HG03064 (cell line): ENCODE results near the gene ZSCAN21.
A peak's percentile ranks its signal among the peaks of the same experiment; 100 is the strongest.

Experiments
- ATAC-seq: cut with Tn5 transposase; IDR thresholded peaks from one replicate; pipeline ENCODE4 v1.9.1; 2021; ENCODE audit warnings: low read depth; ENCODE audit not compliant: unreplicated experiment

ZSCAN21 gene

DNA sequence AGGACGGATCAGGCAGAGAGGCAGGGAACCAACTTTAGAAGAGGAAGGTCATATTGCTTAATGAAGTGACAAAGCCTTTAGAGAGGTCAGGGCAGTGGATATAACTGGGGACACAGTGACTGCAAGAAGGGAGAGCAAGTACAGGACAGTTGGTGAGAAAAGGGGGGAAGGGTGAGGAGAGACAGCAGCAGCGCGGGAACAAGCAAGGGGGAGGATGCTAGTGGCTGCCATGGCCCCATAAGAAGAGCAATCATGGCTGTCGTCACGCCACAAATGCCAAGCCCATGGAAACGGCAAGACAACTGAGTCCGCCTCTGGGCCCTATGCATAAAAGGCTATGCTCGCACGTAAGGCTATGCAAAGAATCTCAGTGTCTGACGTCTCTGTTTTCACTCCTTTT is 22.9 kb downstream of the ZSCAN21 start:
- ATAC-seq, result no peak

DNA sequence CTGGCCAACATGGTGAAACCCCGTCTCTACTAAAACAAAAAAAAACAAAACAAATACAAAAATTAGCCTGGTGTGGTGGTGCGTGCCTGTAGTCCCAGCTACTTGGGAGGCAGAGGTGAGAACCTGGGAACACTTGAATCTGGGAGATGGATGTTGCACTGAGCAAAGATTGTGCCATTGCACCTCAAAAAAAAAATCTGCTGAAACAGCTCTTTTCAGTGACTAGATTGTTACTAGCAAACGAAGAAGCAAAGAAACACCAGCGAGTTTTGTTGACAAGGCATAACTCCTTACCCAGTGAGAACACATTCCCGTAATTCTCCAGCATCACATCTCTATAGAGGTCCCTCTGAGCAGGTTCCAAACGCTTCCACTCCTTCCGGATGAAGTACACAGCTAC is 25.3 kb downstream of the ZSCAN21 start:
- ATAC-seq, result no peak

DNA sequence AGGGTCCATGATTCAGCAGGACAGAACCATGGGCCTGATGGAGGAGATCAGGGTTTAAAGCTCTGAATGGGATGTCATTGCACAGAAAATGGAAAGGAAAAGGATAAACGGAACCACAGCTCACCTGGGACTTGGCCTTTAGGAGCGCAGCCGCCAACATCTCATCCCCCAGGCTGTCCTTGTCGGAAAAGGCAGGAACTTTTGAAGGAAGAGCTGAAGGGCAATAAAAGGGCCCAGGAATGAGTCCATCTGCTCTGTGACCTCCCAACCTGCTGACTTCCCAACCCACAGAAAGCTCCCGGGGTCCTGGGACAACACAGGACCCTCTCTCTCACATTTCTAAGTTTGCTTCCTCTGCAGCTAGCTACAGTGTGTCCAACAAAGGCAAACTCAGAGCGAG is 25.8 kb downstream of the ZSCAN21 start:
- ATAC-seq, result no peak

DNA sequence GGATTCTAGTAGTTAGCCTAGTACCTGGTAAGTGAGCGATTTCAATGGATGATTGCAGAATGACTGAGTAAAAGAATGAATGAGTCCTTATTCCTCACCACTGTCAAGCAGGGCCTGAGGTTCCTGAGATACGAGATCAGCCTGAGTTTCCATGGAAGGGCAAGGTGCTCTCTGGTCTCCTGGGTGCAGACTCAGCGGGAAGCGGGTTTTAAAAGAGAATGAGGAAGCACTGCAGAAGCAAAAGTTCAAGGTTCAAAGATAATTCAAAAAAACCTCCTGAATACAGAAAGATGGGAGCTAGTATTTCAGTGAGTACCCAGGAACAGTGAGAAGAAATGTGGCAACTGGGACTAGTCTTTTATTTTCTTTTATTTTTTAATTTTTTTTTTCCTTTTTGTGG is 27.6 kb downstream of the ZSCAN21 start:
- no peak for ATAC-seq

DNA sequence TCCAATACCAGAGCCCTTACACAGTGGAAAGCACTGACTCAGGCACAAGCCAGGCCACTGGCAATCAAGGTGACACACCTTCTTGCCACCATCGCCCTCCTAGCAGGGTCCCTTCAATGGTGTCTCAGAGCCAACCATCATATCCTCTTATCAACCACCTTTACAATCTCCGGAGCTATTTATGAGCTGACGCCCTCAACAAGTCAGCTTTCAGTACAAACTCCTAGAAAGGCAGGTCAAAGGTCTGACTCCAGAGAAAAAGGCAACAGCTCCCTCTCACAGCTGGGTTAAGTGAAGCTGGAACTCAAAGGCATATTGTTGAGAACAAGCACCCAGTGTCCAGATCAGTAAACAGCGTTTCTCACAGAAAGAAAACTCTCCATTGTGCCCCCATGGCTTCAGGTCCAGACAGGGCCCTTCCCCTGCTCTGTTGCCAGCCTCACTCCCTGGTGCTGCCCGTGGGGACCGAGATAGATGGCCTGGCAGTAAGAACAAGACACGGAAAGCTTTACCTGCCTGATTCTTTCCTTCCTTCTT is 29.5 kb downstream of the ZSCAN21 start:
- ATAC-seq, result no peak

DNA sequence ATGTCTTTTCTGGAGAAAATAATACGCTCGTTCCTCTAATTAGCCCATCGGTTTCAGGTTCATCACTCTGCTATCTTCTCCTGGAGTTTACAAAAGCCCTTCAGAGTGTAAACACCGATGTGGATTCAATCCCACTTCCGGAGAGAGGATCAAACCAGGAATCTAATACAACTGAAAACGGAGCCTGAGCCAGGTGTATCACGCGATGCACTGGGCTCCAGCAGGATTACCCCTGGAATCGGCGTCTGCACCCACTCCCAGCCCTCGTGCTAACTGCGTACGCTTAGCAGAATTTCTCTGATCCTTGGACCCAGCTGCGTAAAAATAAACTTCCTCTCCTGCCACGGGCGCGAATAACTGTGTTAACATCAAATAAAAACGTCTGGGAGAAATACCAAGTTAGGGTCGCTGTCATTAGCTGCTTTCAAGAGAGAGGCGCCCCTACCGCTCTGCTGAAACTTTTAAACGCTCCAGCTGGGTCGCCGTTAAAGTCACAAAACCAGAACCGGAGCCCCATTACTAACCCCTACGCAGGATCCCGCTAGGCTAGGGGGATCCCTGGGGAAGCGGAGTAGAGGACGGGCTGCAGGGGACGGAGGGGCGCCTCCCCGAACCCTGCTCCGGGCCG is 31.4 kb downstream of the ZSCAN21 start:
- ATAC-seq, result peak; percentile 5

DNA sequence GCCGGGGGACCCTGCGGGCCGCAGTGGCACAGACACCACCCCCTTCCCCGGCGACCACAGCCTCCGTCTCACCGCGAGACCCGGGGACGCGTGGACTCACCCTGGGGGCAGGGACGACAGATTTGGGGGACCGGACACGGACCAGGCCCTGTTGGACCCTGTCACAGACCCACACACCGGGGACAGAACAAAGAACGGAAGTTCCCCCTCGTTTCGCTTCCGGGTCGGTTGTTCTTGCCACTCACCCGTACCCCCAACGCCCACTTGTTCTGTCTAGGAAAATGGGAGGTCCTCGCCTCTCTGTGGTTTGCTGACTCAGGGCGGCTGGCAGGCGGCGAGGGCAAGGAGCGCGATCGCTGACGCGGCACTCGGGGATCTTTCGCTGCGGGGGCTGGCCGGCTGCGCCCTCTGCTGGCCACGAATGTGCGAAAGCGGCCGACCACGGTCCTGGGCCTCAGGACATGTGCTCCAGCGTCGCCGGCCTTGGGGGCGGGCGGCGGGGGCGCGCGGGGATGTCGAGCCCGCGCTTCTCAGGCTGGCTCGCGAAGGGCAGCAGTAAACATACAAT is 32.0 kb downstream of the ZSCAN21 start, which contains the start of gene ZNF3:
TSS of gene ZNF3 (minus strand) at position 189 of the 568 bp plus-strand sequence. CDS start 4,366 bp downstream, outside the sequence.
- ATAC-seq, result peak; percentile 75

DNA sequence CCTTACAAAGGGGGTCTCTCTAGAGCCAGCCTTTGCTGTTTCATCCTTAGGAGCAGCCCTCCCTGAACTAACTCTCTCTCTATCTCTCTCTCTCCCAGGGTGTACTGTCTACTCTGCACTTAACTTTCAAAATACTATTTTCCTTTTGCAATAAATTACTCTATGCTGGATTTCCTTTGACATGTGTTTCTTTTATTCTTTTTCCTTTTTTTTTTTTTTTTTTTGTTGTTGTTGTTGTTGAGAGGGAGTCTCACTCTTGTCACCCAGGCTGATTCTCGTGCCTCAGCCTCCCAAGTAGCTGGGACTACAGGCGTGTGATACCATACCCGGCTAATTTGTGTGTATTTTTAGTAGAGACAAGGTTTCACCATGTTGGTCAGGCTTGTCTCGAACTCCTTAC is 33.4 kb downstream of the ZSCAN21 start:
- no peak for ATAC-seq

DNA sequence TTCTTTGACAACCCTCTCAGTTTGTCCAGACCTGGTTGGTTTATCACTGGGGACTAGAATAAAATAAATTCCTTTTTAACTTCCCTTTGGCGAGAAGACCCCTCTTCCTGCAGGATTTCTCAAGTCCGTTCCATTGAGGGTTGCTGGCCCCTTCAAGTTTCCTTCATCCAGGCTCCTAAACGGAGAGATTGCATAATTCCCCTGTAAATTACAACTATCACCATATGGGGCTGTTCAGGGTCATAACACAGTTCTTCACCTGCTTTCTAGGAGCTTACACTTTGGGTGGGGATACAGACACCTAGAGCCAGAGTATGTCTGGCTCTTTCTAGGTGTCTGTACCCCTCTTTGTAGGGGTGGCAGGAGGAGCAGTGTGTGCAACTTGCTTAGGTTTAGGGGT is 35.9 kb downstream of the ZSCAN21 start:
- ATAC-seq, result no peak

DNA sequence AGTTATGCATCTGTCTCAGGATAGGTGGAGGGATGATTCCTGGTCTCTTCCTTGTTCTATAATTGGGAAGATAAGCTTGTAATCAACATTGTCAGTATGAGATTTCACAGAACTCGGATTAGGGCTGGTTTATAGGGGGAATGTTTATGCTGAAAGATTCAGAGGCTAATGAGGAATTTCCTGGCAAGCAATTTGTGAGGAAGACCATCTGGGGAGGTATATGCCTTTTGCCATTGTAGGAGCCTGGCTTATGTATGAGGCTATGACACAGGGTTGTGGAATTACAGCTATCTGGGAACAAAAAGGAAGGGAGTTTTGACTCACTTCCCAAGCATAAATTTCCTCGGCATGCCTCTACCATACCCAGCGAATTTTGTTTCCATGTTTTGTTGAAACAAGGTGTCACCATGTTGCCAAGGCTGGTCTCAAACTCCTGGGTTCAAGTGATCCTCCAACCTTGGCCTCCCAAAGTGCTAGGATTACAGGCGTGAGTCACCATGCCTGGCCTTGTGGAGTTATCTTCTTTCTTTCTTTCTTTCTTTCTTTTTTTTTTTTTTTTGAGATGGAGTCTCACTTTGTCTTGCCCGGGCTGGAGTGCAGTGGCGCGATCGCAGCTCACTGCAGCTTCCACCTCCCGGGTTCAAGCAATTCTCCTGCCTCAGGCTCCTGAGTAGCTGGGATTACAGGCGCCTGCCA is 37.6 kb downstream of the ZSCAN21 start:
- no peak for ATAC-seq

DNA sequence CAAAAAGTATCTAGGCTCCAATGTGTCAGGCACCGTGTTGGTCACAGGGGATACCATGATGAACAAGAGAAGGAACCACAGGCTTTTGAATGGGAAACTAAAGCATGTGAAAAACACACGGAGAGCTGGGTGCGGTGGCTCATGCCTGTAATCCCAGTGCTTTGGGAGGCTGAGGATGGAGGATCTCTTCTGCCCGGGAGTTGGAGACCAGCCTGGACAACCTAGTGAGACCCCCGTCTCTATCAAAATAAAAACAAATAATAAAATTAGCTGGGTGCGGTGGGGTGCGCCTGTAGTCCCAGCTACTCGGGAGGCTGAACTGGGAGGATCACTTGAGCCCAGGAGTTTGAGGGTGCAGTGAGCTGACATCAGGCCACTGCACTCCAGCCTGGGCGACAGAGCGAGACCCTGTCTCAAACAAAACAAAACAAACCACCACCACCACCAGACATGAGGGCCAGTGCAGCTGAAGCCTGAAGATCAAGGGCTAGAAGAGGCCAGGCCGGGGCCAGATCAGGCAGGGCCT is 38.6 kb downstream of the ZSCAN21 start:
- no peak for ATAC-seq

DNA sequence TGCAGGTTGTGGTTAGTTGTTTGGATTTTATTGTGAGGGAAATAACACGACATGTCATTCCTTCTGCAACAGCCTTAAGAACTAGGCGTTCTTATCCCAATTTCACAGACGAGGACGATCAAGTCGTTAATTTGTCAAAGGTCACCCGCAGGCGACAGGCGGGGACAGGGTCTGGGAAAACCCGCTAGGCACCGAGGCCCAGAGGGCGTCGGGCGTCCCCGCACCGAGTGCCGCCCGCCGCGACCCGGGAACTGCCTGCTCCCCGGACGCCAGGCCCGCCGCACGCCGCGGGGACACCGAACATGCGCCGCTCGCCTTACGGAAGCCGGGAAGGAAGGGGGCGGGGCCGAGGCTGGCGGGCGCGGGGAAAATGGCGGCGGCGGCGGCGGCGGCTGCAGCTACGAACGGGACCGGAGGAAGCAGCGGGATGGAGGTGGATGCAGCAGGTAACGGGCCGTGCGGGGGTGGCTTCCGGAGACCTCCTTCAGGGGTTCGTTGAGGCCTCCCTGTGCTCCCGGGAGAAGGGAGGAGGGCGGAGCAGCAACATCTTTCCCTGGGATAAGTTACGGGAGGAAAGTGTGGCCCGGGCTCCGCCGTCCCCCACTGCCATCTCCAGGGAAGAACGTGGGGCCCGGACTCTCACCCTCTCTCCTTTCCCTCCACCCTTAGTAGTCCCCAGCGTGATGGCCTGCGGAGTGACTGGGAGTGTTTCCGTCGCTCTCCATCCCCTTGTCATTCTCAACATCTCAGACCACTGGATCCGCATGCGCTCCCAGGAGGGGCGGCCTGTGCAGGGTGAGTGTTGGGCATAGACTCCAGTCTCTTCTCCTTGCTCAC is 39.3 kb downstream of the ZSCAN21 start, which contains the start of gene COPS6:
TSS of gene COPS6 (plus strand) at position 349 of the 837 bp plus-strand sequence. CDS start at position 371, 22 bp downstream.
- no peak for ATAC-seq

DNA sequence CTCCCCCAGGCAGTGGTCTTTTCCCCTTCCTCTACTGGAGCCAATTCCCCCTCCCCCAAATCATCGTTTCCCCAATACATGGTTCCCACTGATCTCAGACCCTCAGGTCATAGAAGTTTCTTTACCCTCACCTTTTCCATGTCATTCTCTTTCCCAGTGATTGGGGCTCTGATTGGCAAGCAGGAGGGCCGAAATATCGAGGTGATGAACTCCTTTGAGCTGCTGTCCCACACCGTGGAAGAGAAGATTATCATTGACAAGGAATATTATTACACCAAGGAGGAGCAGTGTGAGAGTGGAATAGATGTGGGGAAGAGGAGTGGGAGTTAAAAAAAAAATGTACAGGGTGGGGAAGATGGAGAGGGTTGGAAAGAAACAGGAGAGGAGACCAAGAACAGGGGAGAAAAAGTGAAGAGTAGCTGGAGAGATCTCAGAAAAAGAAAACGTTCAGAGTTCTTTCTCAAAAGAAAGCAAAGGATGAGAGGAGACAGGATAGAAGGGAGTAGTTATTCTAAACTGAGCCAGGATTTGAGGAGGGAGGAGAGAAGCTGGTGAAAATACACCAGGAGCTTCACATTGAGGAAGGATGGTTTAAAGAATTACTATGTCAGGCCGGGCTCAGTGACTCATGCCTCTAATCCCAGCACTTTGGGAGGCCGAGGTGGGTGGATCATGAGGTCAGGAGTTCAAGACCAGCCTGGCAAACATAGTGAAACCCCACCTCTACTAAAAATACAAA is 40.1 kb downstream of the ZSCAN21 start:
- ATAC-seq, result no peak

DNA sequence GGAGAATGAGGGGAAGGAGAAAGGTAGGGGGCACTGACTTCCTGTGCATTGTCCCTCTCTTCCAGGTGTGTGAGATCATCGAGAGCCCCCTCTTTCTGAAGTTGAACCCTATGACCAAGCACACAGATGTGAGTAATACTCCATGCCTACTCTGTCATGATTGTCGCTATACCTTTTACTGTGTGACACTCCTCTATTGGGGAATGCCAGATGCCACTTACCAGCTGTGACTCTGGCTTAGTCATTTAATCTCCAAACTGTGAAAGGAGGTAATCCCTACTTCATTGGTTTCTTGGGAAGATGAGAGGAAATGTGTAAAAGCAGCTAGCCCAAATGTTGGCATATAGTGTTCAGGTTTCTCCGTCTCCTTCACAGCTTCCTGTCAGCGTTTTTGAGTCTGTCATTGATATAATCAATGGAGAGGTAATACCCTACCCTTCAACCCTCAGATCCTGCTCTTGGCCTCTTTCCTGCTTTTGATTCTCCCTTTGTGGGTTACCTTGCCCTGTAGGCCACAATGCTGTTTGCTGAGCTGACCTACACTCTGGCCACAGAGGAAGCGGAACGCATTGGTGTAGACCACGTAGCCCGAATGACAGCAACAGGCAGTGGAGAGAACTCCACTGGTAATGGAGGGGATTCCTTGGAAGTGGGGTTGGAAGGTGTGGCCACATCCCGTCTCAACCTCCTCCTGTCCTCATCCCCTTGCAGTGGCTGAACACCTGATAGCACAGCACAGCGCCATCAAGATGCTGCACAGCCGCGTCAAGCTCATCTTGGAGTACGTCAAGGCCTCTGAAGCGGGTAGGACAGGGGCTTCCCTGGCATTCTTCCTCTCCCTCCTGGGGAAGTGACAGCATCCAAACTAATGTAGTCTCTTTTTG is 41.2 kb downstream of the ZSCAN21 start:
- no peak for ATAC-seq

DNA sequence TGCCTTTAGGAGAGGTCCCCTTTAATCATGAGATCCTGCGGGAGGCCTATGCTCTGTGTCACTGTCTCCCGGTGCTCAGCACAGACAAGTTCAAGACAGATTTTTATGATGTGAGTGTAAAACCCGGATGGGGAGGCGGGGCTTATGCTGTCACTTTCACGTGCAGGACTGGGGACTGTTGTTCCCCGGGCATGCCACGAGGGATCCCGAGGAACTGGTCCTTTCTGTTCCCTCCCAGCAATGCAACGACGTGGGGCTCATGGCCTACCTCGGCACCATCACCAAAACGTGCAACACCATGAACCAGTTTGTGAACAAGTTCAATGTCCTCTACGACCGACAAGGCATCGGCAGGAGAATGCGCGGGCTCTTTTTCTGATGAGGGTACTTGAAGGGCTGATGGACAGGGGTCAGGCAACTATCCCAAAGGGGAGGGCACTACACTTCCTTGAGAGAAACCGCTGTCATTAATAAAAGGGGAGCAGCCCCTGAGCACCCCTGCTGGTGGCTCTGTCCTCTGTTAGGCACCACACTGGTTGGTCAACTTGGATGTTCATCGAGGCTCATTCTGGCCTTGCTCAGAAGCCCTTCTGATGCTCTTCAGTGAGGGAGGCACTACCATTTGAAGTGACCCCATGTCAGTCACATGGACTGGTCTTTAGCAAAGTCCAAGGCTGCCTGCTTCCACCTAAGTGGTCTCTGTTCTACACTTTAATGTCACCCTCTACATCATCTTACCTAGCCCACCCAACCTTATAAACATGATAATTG is 42.0 kb downstream of the ZSCAN21 start:
- ATAC-seq, result no peak

DNA sequence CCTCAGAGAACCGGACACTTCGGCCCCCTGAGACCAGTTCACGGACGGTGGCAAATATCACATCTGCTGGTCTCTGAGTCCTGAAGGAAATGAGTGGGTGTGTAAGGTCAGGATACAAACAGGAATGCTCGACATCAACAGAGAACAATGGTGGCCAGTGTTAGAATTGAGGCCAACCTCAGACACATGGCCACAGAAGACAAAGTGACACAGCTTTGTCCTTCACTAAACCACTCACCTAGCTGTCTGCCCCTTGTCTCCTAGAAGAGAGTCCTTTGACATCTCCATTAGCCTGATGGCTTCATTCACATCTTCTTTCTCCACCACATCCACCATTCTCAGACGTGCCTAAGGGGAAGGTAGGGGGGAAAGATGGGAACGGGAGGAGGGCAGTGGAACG is 43.5 kb downstream of the ZSCAN21 start:
- no peak for ATAC-seq

DNA sequence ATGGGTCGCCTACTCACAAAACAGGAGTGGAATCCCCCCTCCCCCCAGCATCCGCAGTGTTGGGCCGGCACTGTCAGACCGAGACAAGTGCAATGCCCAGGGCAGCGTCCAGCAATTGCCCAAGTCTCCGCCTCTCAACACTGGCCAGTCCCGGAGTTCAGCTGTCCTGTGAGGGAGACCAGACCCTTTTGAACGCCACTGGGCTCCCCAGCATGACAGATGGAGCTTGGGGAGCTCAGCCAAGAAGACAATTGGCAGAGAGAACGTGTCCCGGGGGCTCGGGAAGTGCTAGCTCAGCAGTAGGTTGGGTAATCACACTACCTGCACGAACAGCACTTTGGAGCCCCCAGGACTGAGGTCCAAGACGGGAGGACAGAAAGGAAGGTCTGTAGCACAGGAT is 43.9 kb downstream of the ZSCAN21 start:
- ATAC-seq, result no peak

DNA sequence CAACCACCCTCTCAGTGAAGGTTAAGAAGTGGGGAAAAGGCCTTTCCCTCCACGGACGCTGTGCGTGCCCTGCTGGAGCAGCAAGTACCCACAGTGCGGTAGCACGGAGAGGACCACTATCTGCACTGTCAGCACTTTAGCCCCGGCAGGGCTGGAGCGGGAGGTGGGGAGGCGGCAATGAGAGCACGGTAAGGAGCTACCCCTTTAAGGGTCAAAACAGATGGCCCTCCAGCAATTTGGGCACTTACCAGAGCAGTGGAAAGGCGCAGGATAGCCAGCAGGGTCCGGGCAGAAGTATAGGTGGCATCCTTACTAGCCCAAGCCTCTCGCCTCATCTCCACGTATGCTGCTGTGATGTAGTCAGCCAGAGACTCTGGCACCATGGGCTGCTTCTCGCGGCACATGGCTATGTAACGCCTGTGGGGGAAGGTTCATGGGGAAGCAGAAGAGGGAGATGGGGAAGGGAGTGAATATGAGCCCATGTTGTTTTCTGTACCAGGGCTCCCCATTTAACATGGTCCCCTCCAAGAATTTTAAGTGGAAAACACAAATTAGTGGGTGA is 44.4 kb downstream of the ZSCAN21 start:
- ATAC-seq, result no peak
